K562 (cell line): Measurements from ENCODE around the gene MLH3. TPM values are rescaled to one million over a fixed set of nuclear protein-coding genes. Genes with fewer than 3 reads are reported as not detected.

ENCODE experiments used
- ATF7 ChIP-seq: fragments of 450-650 bp; IDR thresholded peaks from 2 replicates; pipeline ENCODE4 v1.7.1; 2014; ENCODE audit warnings: mild to moderate bottlenecking, moderate library complexity
- CBFA2T3 ChIP-seq: fragments of 450-650 bp; IDR thresholded peaks from 2 replicates; pipeline ENCODE4 v1.6.1; 2017
- CBX2 ChIP-seq: fragments of 200-600 bp; sonication (generic); IDR thresholded peaks from one replicate; pipeline ENCODE4 v1.6.1; 2012; ENCODE audit warnings: mild to moderate bottlenecking, low read length, inconsistent platforms; ENCODE audit not compliant: insufficient read depth, poor library complexity, severe bottlenecking
- CBX3 ChIP-seq, 2 experiments: IDR thresholded peaks; 1 replicate in 1 of 2; 2 replicates in 1 of 2; pipeline ENCODE4 v1.6.1; 2012; ENCODE audit warnings: inconsistent platforms in 2 of 2, low read length in 2 of 2, borderline replicate concordance in 1 of 2, control low read depth in 1 of 2
- DDX20 ChIP-seq: fragments of 450-650 bp; IDR thresholded peaks from 2 replicates; pipeline ENCODE4 v1.6.1; 2016; ENCODE audit warnings: missing genetic modification characterization, low read depth, mild to moderate bottlenecking, missing compliant biosample characterization, moderate library complexity
- EGR1 ChIP-seq: fragments of 450-650 bp; conservative IDR thresholded peaks from 2 replicates; pipeline ENCODE4 v1.6.1; 2017; ENCODE audit warnings: mild to moderate bottlenecking
- ESRRA ChIP-seq: fragments of 450-650 bp; IDR thresholded peaks from 2 replicates; pipeline ENCODE4 v1.6.1; 2014; ENCODE audit warnings: low read depth, mild to moderate bottlenecking, moderate library complexity, borderline replicate concordance
- ETS2 ChIP-seq: IDR thresholded peaks from 2 replicates; pipeline ENCODE4 v1.6.1; 2016; ENCODE audit warnings: borderline replicate concordance, missing genetic modification characterization, mild to moderate bottlenecking, moderate library complexity, missing compliant biosample characterization; ENCODE audit not compliant: poor library complexity, severe bottlenecking
- GATAD2A ChIP-seq: fragments of 450-650 bp; IDR thresholded peaks from 2 replicates; pipeline ENCODE4 v1.6.1; 2017
- HBP1 ChIP-seq: fragments of 450-650 bp; formaldehyde crosslinking; IDR thresholded peaks from 2 replicates; pipeline ENCODE4 v1.4.0; 2022; ENCODE audit warnings: missing genetic modification characterization
- HNRNPH1 ChIP-seq: fragments of 200-400 bp; formaldehyde crosslinking; optimal IDR thresholded peaks from 2 replicates; pipeline ENCODE3; 2017; ENCODE audit warnings: low read depth, mild to moderate bottlenecking, low read length, moderate library complexity
- HSF4 ChIP-seq: fragments of 250-450 bp; sonication (Bioruptor Pico); IDR thresholded peaks from 2 replicates; pipeline ENCODE4 v2.1.2; 2022; ENCODE audit warnings: mild to moderate bottlenecking, moderate library complexity, borderline replicate concordance
- IRF2 ChIP-seq: sonication (generic); formaldehyde crosslinking; IDR thresholded peaks from 2 replicates; pipeline ENCODE4 v1.8.1; 2022; ENCODE audit warnings: mild to moderate bottlenecking, missing genetic modification reagents
- KDM5B ChIP-seq: fragments of 200-600 bp; sonication (generic); IDR thresholded peaks from 2 replicates; pipeline ENCODE4 v1.6.1; 2012; ENCODE audit warnings: low read depth, mild to moderate bottlenecking, moderate library complexity, low read length, control low read depth, inconsistent platforms; ENCODE audit not compliant: insufficient replicate concordance
- MCM7 ChIP-seq, 2 experiments: fragments of 450-650 bp; IDR thresholded peaks; 2 replicates each; pipeline ENCODE4 v1.6.1; 2016 to 2018
- NFXL1 ChIP-seq: fragments of 450-650 bp; formaldehyde crosslinking; IDR thresholded peaks from 2 replicates; pipeline ENCODE4 v1.4.0; 2021; ENCODE audit warnings: mild to moderate bottlenecking
- PHF8 ChIP-seq: fragments of 200-600 bp; sonication (generic); IDR thresholded peaks from 2 replicates; pipeline ENCODE4 v1.6.1; 2012; ENCODE audit warnings: mixed run types, mild to moderate bottlenecking, inconsistent platforms, low read length, moderate library complexity, borderline replicate concordance
- SMAD2 ChIP-seq: fragments of 150-350 bp; IDR thresholded peaks from 2 replicates; pipeline ENCODE4 v1.6.1; 2014; ENCODE audit warnings: low read depth, mild to moderate bottlenecking, low read length
- TEAD1 ChIP-seq, 2 experiments: fragments of 450-650 bp in 1 of 2; sonication (generic) in 1 of 2; formaldehyde crosslinking; IDR thresholded peaks; 2 replicates each; pipeline versions ENCODE4 v1.4.0 to v1.8.0; 2020 to 2022; ENCODE audit warnings: mild to moderate bottlenecking in 2 of 2, missing genetic modification reagents in 1 of 2
- ZKSCAN1 ChIP-seq: fragments of 150-350 bp; IDR thresholded peaks from 2 replicates; pipeline ENCODE4 v1.6.1; 2016; ENCODE audit warnings: low read depth, low read length
- ZNF12 ChIP-seq: sonication (generic); formaldehyde crosslinking; IDR thresholded peaks from 2 replicates; pipeline ENCODE4 v1.4.0; 2020; ENCODE audit warnings: mild to moderate bottlenecking, missing genetic modification reagents
- polyA plus RNA-seq, 8 experiments: library from polyadenylated mRNA; depleted of rRNA in 4 of 8; stranded (reverse) in 5 of 8; unstranded in 3 of 8; fragments of >200 nt; fragmentation: Nextera tagmentation in 2 of 8; fragmentation: Illumina TruSeq in 1 of 8; extraction: Ambion mirVana in 2 of 8; extraction: Trizol in 1 of 8; gene quantifications; 2 replicates each; pipeline versions ENCODE4 v1.2.1 to v1.2.3, GENCODE V29; 2011 to 2014; ENCODE audit warnings: inconsistent platforms in 1 of 8, missing spikeins in 1 of 8
- total RNA-seq, 7 experiments: library from RNA; depleted of rRNA in 6 of 7; stranded (reverse); fragments of >200 nt in 6 of 7; fragmentation: Illumina TruSeq in 2 of 7; extraction: Trizol in 2 of 7; gene quantifications; 2 replicates each; pipeline versions ENCODE4 v1.2.1 to v1.2.3, GENCODE V29; 2011 to 2021; ENCODE audit warnings: low replicate concordance in 1 of 7
- TF ChIP-seq, protein P1 (sequence below): fragments of 250-450 bp; sonication (Bioruptor Pico); IDR thresholded peaks from 2 replicates; pipeline ENCODE4 v1.4.0; 2020; ENCODE audit warnings: mild to moderate bottlenecking
- TF ChIP-seq, protein P2 (sequence below): fragments of 450-650 bp; IDR thresholded peaks from 2 replicates; pipeline ENCODE4 v1.6.1; 2016; ENCODE audit warnings: low read depth, mild to moderate bottlenecking, moderate library complexity

Gene MLH3
- total and polyA plus RNA-seq, 9 of the 15 experiments (the other 6 are each of a cell fraction or from before 2014, with no cell fraction given): 5.9 to 15.3 (median 10.7) TPM

DNA sequence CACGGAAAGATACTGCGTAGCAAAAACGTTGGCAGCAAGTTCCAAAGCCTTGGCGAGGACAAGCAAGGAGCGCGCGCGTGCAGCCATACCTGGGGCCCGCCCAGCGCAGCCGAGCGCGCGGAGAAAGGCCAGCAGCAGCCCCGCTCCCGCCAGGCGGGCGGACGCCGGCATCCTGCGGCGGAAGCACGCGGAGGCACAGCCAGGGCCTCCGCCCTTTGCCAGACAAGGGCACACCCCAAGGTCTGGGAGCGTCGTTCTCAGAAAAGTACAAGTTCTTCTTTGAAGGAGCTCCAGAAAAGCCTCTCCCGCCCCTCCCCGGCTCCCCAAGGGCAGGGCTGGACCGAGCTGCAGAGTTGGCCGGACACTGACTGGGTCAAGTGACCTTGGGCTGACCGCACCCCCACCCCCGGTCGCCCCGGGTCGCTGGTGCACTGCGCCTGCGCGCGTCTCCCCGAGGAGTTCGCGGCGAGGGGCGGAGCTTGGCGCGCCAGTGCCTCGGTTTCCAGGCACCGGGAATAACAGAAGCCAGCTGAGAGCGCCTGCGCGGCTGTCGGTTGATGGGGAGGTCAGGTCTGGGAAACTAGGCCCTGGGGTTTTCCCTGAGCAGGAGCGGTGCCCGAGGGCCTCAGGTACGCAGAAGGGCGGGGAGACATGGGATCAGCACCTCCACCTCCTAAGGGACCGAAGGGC, 18.0 kb upstream of the MLH3 start, which contains the start of gene ZC2HC1C (continued):
- TF ChIP-seq, protein P1, sequence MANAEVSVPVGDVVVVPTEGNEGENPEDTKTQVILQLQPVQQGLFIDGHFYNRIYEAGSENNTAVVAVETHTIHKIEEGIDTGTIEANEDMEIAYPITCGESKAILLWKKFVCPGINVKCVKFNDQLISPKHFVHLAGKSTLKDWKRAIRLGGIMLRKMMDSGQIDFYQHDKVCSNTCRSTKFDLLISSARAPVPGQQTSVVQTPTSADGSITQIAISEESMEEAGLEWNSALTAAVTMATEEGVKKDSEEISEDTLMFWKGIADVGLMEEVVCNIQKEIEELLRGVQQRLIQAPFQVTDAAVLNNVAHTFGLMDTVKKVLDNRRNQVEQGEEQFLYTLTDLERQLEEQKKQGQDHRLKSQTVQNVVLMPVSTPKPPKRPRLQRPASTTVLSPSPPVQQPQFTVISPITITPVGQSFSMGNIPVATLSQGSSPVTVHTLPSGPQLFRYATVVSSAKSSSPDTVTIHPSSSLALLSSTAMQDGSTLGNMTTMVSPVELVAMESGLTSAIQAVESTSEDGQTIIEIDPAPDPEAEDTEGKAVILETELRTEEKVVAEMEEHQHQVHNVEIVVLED: no peak
- TF ChIP-seq DDX20 (tag): no peak
- TF ChIP-seq EGR1: peak; percentile 62
- TF ChIP-seq ZKSCAN1: 0 out of 2 replicates have a peak, but pooled peaks have one; percentile 31
- TF ChIP-seq HBP1: no peak
- peak in 1 of 2 experiments; percentile 39; a peak in 1 of 4 replicates for TF ChIP-seq TEAD1 (CRISPR knock-in tag; IDR thresholded peaks at IDR 0.05)
- no peak for TF ChIP-seq MCM7 (IDR thresholded peaks at IDR 0.05)
- TF ChIP-seq ZNF12 (CRISPR knock-in tag): no peak
- TF ChIP-seq IRF2: no peak
- peak; percentile 20 for TF ChIP-seq CBFA2T3
- TF ChIP-seq KDM5B: peak; percentile 50
- TF ChIP-seq CBX3 (IDR thresholded peaks at IDR 0.05; ENCODE audit: borderline replicate concordance in 1 of 2, low read length in 2 of 2): peak in 1 of 2 experiments; percentile 18; a peak in 1 of 3 replicates
- TF ChIP-seq HSF4 (CRISPR knock-in tag): no peak
- TF ChIP-seq ATF7: peak; percentile 49; the same call in 1 of the 2 replicates
- TF ChIP-seq GATAD2A: no peak
- peak; percentile 61; the same call in 1 of the 2 replicates for TF ChIP-seq PHF8
- no peak for TF ChIP-seq CBX2
- TF ChIP-seq NFXL1: no peak
- no peak for TF ChIP-seq HNRNPH1
- TF ChIP-seq ETS2 (tag): no peak
- TF ChIP-seq, protein P2, sequence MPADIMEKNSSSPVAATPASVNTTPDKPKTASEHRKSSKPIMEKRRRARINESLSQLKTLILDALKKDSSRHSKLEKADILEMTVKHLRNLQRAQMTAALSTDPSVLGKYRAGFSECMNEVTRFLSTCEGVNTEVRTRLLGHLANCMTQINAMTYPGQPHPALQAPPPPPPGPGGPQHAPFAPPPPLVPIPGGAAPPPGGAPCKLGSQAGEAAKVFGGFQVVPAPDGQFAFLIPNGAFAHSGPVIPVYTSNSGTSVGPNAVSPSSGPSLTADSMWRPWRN: no peak
- TF ChIP-seq ESRRA: peak; percentile 100
- TF ChIP-seq SMAD2: no peak
